CD4-positive, alpha-beta T cell treated with Interleukin-10 for 1 hour (primary cell): Measurements from ENCODE around the gene LRP4.

Experiments
- DNase-seq: peaks from one replicate; pipeline ENCODE4 v3.0.0-alpha.2; 2020

Gene LRP4

DNA sequence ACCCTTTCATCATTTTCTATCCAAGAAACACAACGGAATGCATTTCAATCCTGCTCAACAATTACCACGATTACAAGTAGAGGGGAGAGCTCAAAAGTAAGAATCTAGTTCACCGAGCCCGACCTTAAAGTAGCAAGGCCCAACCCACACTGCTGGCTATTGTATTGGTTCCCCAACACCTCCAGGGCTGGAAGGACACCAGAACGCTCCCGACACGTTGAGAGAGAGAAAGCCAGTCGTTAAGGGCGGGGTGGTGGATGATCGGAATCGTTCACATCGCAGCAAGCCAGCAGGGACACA lies 73.0 kb downstream of the LRP4 start:
- no peak for DNase-seq

DNA sequence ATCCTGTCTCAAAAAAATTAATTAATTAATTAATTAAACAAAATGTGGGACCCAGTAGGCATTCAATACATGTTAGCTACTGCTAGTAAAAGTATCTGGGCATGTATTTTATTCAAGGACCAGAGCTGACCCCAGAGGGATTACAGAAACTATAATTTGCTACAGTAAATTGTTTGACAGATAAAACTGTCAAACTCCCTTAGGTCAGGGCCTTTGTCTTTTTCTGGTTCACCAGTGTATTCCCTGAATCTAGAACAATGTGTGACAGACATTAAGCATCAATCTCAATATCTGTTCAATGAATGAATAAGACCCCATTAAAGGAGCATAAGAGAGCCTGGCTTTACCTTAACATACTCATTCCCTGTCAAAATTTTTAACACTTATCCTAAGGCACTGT lies 78.2 kb downstream of the LRP4 start:
- DNase-seq: no peak

GRCh38 chr11:46838501-46838900 lies 79.8 kb downstream of the LRP4 start:
- no peak for DNase-seq

- DNase-seq: no peak
Observed at GRCh38 chr11:46837860-46838259, 80.5 kb downstream of the LRP4 start.

- no peak for DNase-seq
Observed at GRCh38 chr11:46836870-46837269, 81.5 kb downstream of the LRP4 start.

GRCh38 chr11:46836431-46836830 lies 81.9 kb downstream of the LRP4 start:
- no peak for DNase-seq

GRCh38 chr11:46835897-46836296 lies 82.5 kb downstream of the LRP4 start:
- DNase-seq: no peak

DNA sequence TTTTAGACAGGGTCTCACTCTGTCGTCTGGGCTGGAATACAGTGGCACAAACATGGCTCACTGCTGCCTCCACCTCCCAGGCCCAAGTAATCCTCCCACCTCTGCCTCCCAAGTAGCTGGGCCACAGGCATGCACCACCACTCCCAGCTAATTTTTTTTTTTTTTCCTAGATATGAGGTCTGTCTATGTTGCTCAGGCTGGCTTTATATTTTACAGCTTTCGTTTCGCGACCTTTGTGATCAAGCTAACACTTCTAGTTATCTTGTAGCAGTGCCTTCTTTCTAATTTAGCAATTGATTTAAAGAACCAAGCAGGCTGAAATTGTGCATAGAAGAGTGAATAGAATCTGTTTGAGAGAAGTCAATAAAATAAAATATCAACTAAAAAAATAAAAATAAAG lies 83.5 kb downstream of the LRP4 start:
- DNase-seq: no peak

- no peak for DNase-seq
Observed at GRCh38 chr11:46832511-46833214, 85.7 kb downstream of the LRP4 start.

GRCh38 chr11:46827995-46828394 lies 90.4 kb downstream of the LRP4 start:
- no peak for DNase-seq

DNA sequence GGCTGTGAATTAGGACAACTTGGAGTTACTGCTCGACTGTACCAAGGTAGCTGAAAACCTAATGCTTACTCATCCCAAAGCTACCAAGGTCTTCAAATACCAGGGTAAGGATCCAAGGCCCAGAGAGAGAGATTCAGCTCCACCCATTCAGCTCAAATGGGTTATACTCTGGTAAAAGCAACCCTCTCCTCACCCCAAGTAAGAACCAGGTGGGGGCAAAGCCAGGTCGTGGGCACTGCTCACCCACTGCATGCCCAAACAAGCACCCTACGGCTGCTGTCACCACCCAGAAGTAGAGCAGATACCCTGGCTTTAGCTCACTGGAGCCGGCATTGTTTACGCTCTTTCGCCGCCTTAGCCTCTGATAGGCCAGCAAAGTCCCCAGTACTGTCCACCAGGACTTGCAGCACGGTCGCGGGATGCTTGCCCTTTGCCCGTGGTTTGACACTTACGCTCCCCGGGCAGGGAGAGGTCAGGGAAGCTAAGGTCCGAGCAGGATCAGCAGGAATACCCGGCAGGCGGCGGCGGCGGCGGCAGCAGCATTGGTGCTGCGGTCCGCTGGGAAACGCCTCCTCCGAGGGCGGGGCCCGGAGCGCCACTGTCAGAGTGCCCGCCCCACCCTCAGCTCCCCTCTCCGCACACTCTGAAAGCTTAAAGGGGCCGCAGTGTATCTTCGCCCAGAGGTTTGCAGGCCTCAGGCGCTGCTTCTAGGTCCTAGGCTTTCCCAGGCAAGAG lies 91.9 kb downstream of the LRP4 start:
- DNase-seq: peak; percentile 66

GRCh38 chr11:46808799-46809431 lies 109.4 kb downstream of the LRP4 start:
- peak; percentile 35 for DNase-seq
